Measurements from ENCODE around the gene RHOA. TPM values are rescaled to one million over a fixed set of nuclear protein-coding genes. Genes with fewer than 3 reads are reported as not detected.
"Not testable (repeated sequence)": the region's sequence is repeated elsewhere in the genome, so short reads cannot be mapped to it uniquely, and the experiment has no call there.

Gene RHOA
- total and polyA plus RNA-seq, 4 donors: 269 to 567 (median 432) TPM

GRCh38 chr3:49358884-49359225 is 52.9 kb downstream of the RHOA start:
- H3K27me3 ChIP-seq (ENCODE audit: control insufficient read depth in 3 of 3, insufficient read depth in 3 of 3, low read length in 2 of 3): no peaks in the 10 kb centered on the region
- no peak overlapping the region for H3K9ac ChIP-seq (ENCODE audit: insufficient read depth in 1 of 2, low read length in 2 of 2)
- WGBS, 2 donors: 34% methylated on average over 3 of the region's 3 CpGs
- H3K36me3 ChIP-seq (ENCODE audit: control insufficient read depth in 4 of 4, insufficient read depth in 4 of 4, low read length in 4 of 4): peaks cover 25 to 30% (median 29%) of the 10 kb centered on the region in 4 donors
- peaks cover 0 to 18% (median 6%) of the 10 kb centered on the region in 5 donors for H3K4me1 ChIP-seq (ENCODE audit: control insufficient read depth in 5 of 5, insufficient read depth in 5 of 5, low read length in 5 of 5)
- peak overlapping the region; percentile 74 to 98 for H3K27ac ChIP-seq (ENCODE audit: low read depth in 1 of 2, low read length in 1 of 2)
- peak in 2 of 3 donors; percentile 25 to 27 for DNase-seq
- H3K4me3 ChIP-seq: no peak overlapping the region
- ATAC-seq (ENCODE audit: insufficient read depth, low FRiP score): no peak
- no peaks in the 10 kb centered on the region for H3K9me3 ChIP-seq (ENCODE audit: control insufficient read depth in 4 of 4, insufficient read depth in 3 of 4, low read length in 3 of 4)
- no peak for TF ChIP-seq CTCF (IDR thresholded peaks at IDR 0.05; ENCODE audit: control extremely low read depth, extremely low read depth)

- DNase-seq: peak; percentile 96 to 97 (median 96)
- Histone ChIP-seq H3K27me3 (ENCODE audit: control insufficient read depth in 3 of 3, insufficient read depth in 3 of 3, low read length in 2 of 3) (no peaks in the 10 kb centered on the region), H3K36me3 (ENCODE audit: control insufficient read depth in 4 of 4, insufficient read depth in 4 of 4, low read length in 4 of 4) (peaks cover 22 to 28% (median 25%) of the 10 kb centered on the region in 4 donors), H3K9me3 (ENCODE audit: control insufficient read depth in 4 of 4, insufficient read depth in 3 of 4, low read length in 3 of 4) (no peaks in the 10 kb centered on the region), H3K9ac (ENCODE audit: insufficient read depth in 1 of 2, low read length in 2 of 2) (peak within 1 kb of the TSS; percentile 63 to 91), H3K27ac (ENCODE audit: low read depth in 1 of 2, low read length in 1 of 2) (peak within 1 kb of the TSS; percentile 74 to 98), H3K4me3 (peak within 1 kb of the TSS; percentile 57), H3K4me1 (ENCODE audit: control insufficient read depth in 5 of 5, insufficient read depth in 5 of 5, low read length in 5 of 5) (peaks cover 0 to 18% (median 6%) of the 10 kb centered on the region in 5 donors)
- TF ChIP-seq CTCF (IDR thresholded peaks at IDR 0.05; ENCODE audit: control extremely low read depth, extremely low read depth): no peak
- peak; percentile 89 for ATAC-seq (ENCODE audit: insufficient read depth, low FRiP score)
- 1% methylated on average over 46 of the region's 46 CpGs for WGBS, 2 donors
Measured at GRCh38 chr3:49358217-49358883, 53.4 kb downstream of the RHOA start, which contains the start of gene GPX1. GPX1 (minus strand) TSS chr3:49358353; CDS start chr3:49358278, 75 bp downstream.

GRCh38 chr3:49357443-49358216 is 54.1 kb downstream of the RHOA start:
- peaks cover 21 to 28% (median 23%) of the 10 kb centered on the region in 4 donors for H3K36me3 ChIP-seq (ENCODE audit: control insufficient read depth in 4 of 4, insufficient read depth in 4 of 4, low read length in 4 of 4)
- H3K9me3 ChIP-seq (ENCODE audit: control insufficient read depth in 4 of 4, insufficient read depth in 3 of 4, low read length in 3 of 4); H3K27me3 ChIP-seq (ENCODE audit: control insufficient read depth in 3 of 3, insufficient read depth in 3 of 3, low read length in 2 of 3): not testable (repeated sequence)
- peaks cover 0 to 18% (median 6%) of the 10 kb centered on the region in 5 donors for H3K4me1 ChIP-seq (ENCODE audit: control insufficient read depth in 5 of 5, insufficient read depth in 5 of 5, low read length in 5 of 5)
- ATAC-seq (ENCODE audit: insufficient read depth, low FRiP score): peak; percentile 48
- WGBS, 2 donors: 3 to 6% methylated on average over 58 to 63 of the region's 63 CpGs
- H3K27ac ChIP-seq (ENCODE audit: low read depth in 1 of 2, low read length in 1 of 2): peak overlapping the region; percentile 74 to 98
- H3K4me3 ChIP-seq: peak overlapping the region; percentile 57
- peak overlapping the region; percentile 63 to 91 for H3K9ac ChIP-seq (ENCODE audit: insufficient read depth in 1 of 2, low read length in 2 of 2)
- peak; percentile 28 to 40 (median 35) for DNase-seq

- Histone ChIP-seq H3K4me3 (peak overlapping the region; percentile 57), H3K4me1 (ENCODE audit: control insufficient read depth in 5 of 5, insufficient read depth in 5 of 5, low read length in 5 of 5) (peaks cover 0 to 18% (median 6%) of the 10 kb centered on the region in 5 donors), H3K27ac (ENCODE audit: low read depth in 1 of 2, low read length in 1 of 2) (peak overlapping the region; percentile 74 to 98), H3K9ac (ENCODE audit: insufficient read depth in 1 of 2, low read length in 2 of 2) (peak overlapping the region in 1 of 2 donors; percentile 28), H3K36me3 (ENCODE audit: control insufficient read depth in 4 of 4, insufficient read depth in 4 of 4, low read length in 4 of 4) (peaks cover 19 to 24% (median 22%) of the 10 kb centered on the region in 4 donors)
- not testable (repeated sequence) for ATAC-seq (ENCODE audit: insufficient read depth, low FRiP score); H3K9me3 ChIP-seq (ENCODE audit: control insufficient read depth in 4 of 4, insufficient read depth in 3 of 4, low read length in 3 of 4); H3K27me3 ChIP-seq (ENCODE audit: control insufficient read depth in 3 of 3, insufficient read depth in 3 of 3, low read length in 2 of 3)
- 22 to 23% methylated on average over 7 to 10 of the region's 10 CpGs for WGBS, 2 donors
- peak in 1 of 3 donors; percentile 10 for DNase-seq
Measured at GRCh38 chr3:49357095-49357442, 54.7 kb downstream of the RHOA start.

Data from lung (tissue), 12 donors.